GM19468 (cell line): ENCODE data around the gene PAPPA2.
"Not testable (repeated sequence)": the region's sequence is repeated elsewhere in the genome, so short reads cannot be mapped to it uniquely, and the experiment has no call there.

Experiments used
- ATAC-seq: cut with Tn5 transposase; IDR thresholded peaks from one replicate; pipeline ENCODE4 v1.9.1; 2021; ENCODE audit warnings: mild to moderate bottlenecking, moderate library complexity, moderate number of reproducible peaks; ENCODE audit not compliant: unreplicated experiment; ENCODE audit errors: extremely low read depth

Gene PAPPA2

GRCh38 chr1:176462674-176463378 lies at the start of gene PAPPA2:
TSS of gene PAPPA2 (plus strand) at chr1:176463175. CDS start at chr1:176556323, 93,148 bp downstream.
- ATAC-seq, result no peak

- no peak for ATAC-seq
Measured at GRCh38 chr1:176416777-176417176, 46.2 kb upstream of the PAPPA2 start.

- not testable (repeated sequence) for ATAC-seq
Measured at GRCh38 chr1:176419608-176420007, 43.4 kb upstream of the PAPPA2 start.

- ATAC-seq, result no peak
Measured at GRCh38 chr1:176434234-176434633, 28.7 kb upstream of the PAPPA2 start.

- ATAC-seq, result no peak
Measured at GRCh38 chr1:176436251-176436650, 26.7 kb upstream of the PAPPA2 start.

GRCh38 chr1:176440176-176440575 lies 22.8 kb upstream of the PAPPA2 start:
- ATAC-seq, result no peak

- ATAC-seq, result no peak
Measured at GRCh38 chr1:176444286-176444685, 18.7 kb upstream of the PAPPA2 start.

GRCh38 chr1:176445402-176445801 lies 17.6 kb upstream of the PAPPA2 start:
- no peak for ATAC-seq

GRCh38 chr1:176448340-176448739 lies 14.6 kb upstream of the PAPPA2 start:
- no peak for ATAC-seq

- ATAC-seq, result no peak
Measured at GRCh38 chr1:176450526-176450925, 12.4 kb upstream of the PAPPA2 start.

GRCh38 chr1:176451741-176452140 lies 11.2 kb upstream of the PAPPA2 start:
- ATAC-seq, result not testable (repeated sequence)

- no peak for ATAC-seq
Measured at GRCh38 chr1:176456795-176457194, 6.2 kb upstream of the PAPPA2 start.

- no peak for ATAC-seq
Measured at GRCh38 chr1:176460544-176461336, 2.2 kb upstream of the PAPPA2 start.

GRCh38 chr1:176461576-176461975 lies 1.4 kb upstream of the PAPPA2 start:
- no peak for ATAC-seq

- no peak for ATAC-seq
Measured at GRCh38 chr1:176466514-176466913, 3.5 kb downstream of the PAPPA2 start.

GRCh38 chr1:176469450-176470010 lies 6.6 kb downstream of the PAPPA2 start:
- ATAC-seq, result no peak

- ATAC-seq, result no peak
Measured at GRCh38 chr1:176471338-176472121, 8.6 kb downstream of the PAPPA2 start.

GRCh38 chr1:176479971-176480370 lies 17.0 kb downstream of the PAPPA2 start:
- ATAC-seq, result no peak

- no peak for ATAC-seq
Measured at GRCh38 chr1:176480750-176481149, 17.8 kb downstream of the PAPPA2 start.

GRCh38 chr1:176485083-176485482 lies 22.1 kb downstream of the PAPPA2 start:
- ATAC-seq, result no peak
